ENCODE data around the gene CCDC74B.

Gene CCDC74B

DNA sequence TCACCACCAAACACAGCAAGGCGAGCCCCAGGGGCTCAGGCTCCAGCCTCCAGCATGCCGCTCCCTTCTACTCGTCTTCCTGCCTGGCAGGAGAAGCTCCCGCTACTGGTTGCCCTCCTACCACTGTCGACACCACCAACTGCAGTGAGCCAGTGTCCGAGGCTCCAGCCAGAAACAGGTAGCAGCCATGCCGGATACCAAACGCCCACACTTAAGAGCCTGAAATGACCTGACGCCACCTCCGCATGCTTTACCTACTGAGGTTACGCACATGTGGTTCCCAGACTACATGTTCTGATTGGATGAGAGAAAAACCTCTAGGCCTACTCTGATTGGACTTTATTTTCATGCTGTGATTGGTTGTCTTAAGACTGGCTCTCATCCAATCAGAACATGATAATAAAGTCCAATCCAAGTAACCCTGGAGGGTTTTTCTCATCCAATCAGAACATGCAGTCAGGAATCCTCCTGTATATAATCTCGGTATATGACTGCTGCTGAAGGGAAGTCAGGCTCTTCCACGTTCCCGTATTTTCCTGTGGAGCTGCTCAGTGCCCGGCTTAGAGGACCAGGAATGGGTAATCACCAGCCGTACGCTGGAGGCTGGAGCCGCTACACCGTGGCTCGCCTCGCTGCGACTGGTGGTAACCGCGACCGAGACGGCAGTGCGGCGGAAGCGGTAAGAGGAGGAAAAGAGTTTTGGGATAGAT lies 15.6 kb downstream of the CCDC74B start, which contains the start of gene POTEF:
POTEF (minus strand) TSS at position 103 of the 710 bp plus-strand sequence. CDS start 8,707 bp downstream, outside the sequence.
- TF ChIP-seq YY1 (IDR thresholded peaks at IDR 0.05; ENCODE audit: low read depth) (peak; percentile 66), EGR1 (IDR thresholded peaks at IDR 0.05) (peak; percentile 88), TAF1 (IDR thresholded peaks at IDR 0.05; ENCODE audit: low read depth) (peak; percentile 53), MAX (IDR thresholded peaks at IDR 0.05) (peak; percentile 77)
- TF ChIP-seq, protein P1, sequence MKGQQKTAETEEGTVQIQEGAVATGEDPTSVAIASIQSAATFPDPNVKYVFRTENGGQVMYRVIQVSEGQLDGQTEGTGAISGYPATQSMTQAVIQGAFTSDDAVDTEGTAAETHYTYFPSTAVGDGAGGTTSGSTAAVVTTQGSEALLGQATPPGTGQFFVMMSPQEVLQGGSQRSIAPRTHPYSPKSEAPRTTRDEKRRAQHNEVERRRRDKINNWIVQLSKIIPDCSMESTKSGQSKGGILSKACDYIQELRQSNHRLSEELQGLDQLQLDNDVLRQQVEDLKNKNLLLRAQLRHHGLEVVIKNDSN (IDR thresholded peaks at IDR 0.05): 0 out of 2 replicates have a peak, but pooled peaks have one; percentile 7

All from Ishikawa (cell line).